H9 (cell line): Measurements from ENCODE around the gene FYN. TPM values are rescaled to one million over a fixed set of nuclear protein-coding genes. Genes with fewer than 3 reads are reported as not detected.

Experiments
- DNase-seq: peaks from one replicate; pipeline ENCODE4 v3.0.0-alpha.2; 2017
- H2AFZ ChIP-seq: one replicate; pipeline ENCODE4 v1.6.1; 2013; ENCODE audit warnings: mild to moderate bottlenecking, low read length, control low read depth, moderate library complexity
- H2AK5ac ChIP-seq: 2 replicates; pipeline ENCODE4 v1.6.1; 2013; ENCODE audit warnings: low read length, control low read depth, mixed read lengths; ENCODE audit not compliant: insufficient read length
- H2BK120ac ChIP-seq: one replicate; pipeline ENCODE4 v1.6.1; 2013; ENCODE audit warnings: low read depth, mild to moderate bottlenecking, low read length, control low read depth, inconsistent platforms; ENCODE audit not compliant: poor library complexity, severe bottlenecking
- H2BK12ac ChIP-seq: 2 replicates; pipeline ENCODE4 v1.6.1; 2013; ENCODE audit warnings: low read length, control low read depth, mixed read lengths, low read depth; ENCODE audit not compliant: insufficient read length
- H2BK15ac ChIP-seq: 2 replicates; pipeline ENCODE4 v1.6.1; 2013; ENCODE audit warnings: low read depth, low read length, control low read depth
- H2BK20ac ChIP-seq: one replicate; pipeline ENCODE4 v1.6.1; 2013; ENCODE audit warnings: low read depth, mild to moderate bottlenecking, low read length, control low read depth, inconsistent platforms; ENCODE audit not compliant: poor library complexity, severe bottlenecking
- H2BK5ac ChIP-seq: 2 replicates; pipeline ENCODE4 v1.6.1; 2013; ENCODE audit warnings: low read length, control low read depth, mixed read lengths; ENCODE audit not compliant: insufficient read length
- H3K14ac ChIP-seq: 2 replicates; pipeline ENCODE4 v1.6.1; 2013; ENCODE audit warnings: low read length, control low read depth; ENCODE audit not compliant: insufficient read depth
- H3K18ac ChIP-seq: 2 replicates; pipeline ENCODE4 v1.6.1; 2013; ENCODE audit warnings: low read depth, mild to moderate bottlenecking, mixed read lengths, low read length, control low read depth; ENCODE audit not compliant: insufficient read length
- H3K23ac ChIP-seq: 2 replicates; pipeline ENCODE4 v1.6.1; 2013; ENCODE audit warnings: low read length, control low read depth, mixed read lengths, low read depth; ENCODE audit not compliant: insufficient read length
- H3K23me2 ChIP-seq: 2 replicates; pipeline ENCODE4 v1.6.1; 2013; ENCODE audit warnings: low read depth, mild to moderate bottlenecking, mixed read lengths, low read length, control low read depth; ENCODE audit not compliant: insufficient read length, poor library complexity, severe bottlenecking
- H3K27ac ChIP-seq: 2 replicates; pipeline ENCODE4 v1.5.1; 2013; ENCODE audit warnings: low read length, control low read depth, mixed read lengths, low read depth; ENCODE audit not compliant: insufficient read length
- H3K27me3 ChIP-seq: 2 replicates; pipeline ENCODE4 v1.6.1; 2013; ENCODE audit warnings: low read length, control low read depth, inconsistent platforms; ENCODE audit not compliant: insufficient read depth
- H3K4ac ChIP-seq: 2 replicates; pipeline ENCODE4 v1.6.1; 2013; ENCODE audit warnings: low read depth, mild to moderate bottlenecking, control low read depth, inconsistent platforms, low read length, moderate library complexity
- H3K4me1 ChIP-seq: 2 replicates; pipeline ENCODE4 v1.6.1; 2013; ENCODE audit warnings: low read length, control low read depth, inconsistent platforms; ENCODE audit not compliant: insufficient read depth
- H3K4me2 ChIP-seq: 2 replicates; pipeline ENCODE4 v1.6.1; 2013; ENCODE audit warnings: low read length, control low read depth, mixed read lengths; ENCODE audit not compliant: insufficient read length, insufficient read depth
- H3K56ac ChIP-seq: 2 replicates; pipeline ENCODE4 v1.6.1; 2013; ENCODE audit warnings: low read depth, mild to moderate bottlenecking, mixed read lengths, low read length, control low read depth; ENCODE audit not compliant: insufficient read length
- H3K79me1 ChIP-seq: 2 replicates; pipeline ENCODE4 v1.6.1; 2013; ENCODE audit warnings: low read depth, mild to moderate bottlenecking, moderate library complexity, low read length, control low read depth, inconsistent platforms; ENCODE audit not compliant: insufficient read depth, poor library complexity, severe bottlenecking
- H3K79me2 ChIP-seq: 2 replicates; pipeline ENCODE4 v1.6.1; 2013; ENCODE audit warnings: low read length, control low read depth, inconsistent platforms; ENCODE audit not compliant: insufficient read depth
- H3K9ac ChIP-seq: 2 replicates; pipeline ENCODE4 v1.6.1; 2013; ENCODE audit warnings: low read length, control low read depth, mixed read lengths; ENCODE audit not compliant: insufficient read length; ENCODE audit errors: extremely low read depth
- H3K9me3 ChIP-seq: one replicate; pipeline ENCODE4 v1.6.1; 2013; ENCODE audit warnings: low read depth, low read length, inconsistent platforms; ENCODE audit not compliant: control insufficient read depth
- H3T11ph ChIP-seq: one replicate; pipeline ENCODE4 v1.6.1; 2013; ENCODE audit warnings: mild to moderate bottlenecking, low read length, control low read depth, inconsistent platforms
- H4K20me1 ChIP-seq: one replicate; pipeline ENCODE4 v1.6.1; 2013; ENCODE audit not compliant: control insufficient read depth, insufficient read length, insufficient read depth
- H4K5ac ChIP-seq: 2 replicates; pipeline ENCODE4 v1.6.1; 2013; ENCODE audit warnings: low read depth, mild to moderate bottlenecking, mixed read lengths, low read length, control low read depth; ENCODE audit not compliant: insufficient read length
- H4K8ac ChIP-seq: replicated peaks from 2 replicates; pipeline ENCODE4 v1.6.1; 2013; ENCODE audit warnings: low read length, control low read depth, mixed read lengths, low read depth; ENCODE audit not compliant: insufficient read length
- H4K91ac ChIP-seq: 2 replicates; pipeline ENCODE4 v1.6.1; 2013; ENCODE audit warnings: low read depth, mild to moderate bottlenecking, moderate library complexity, mixed read lengths, low read length, control low read depth; ENCODE audit not compliant: insufficient read length
- H3K27ac Mint-ChIP-seq, 3 experiments: 2 replicates in 2 of 3; 3 replicates in 1 of 3; pipeline ENCODE4 v1.8.0; 2020 to 2021; ENCODE audit warnings: mixed read lengths in 3 of 3, mild to moderate bottlenecking in 1 of 3, moderate library complexity in 1 of 3
- H3K27me3 Mint-ChIP-seq: 2 replicates; pipeline ENCODE4 v1.8.0; 2021; ENCODE audit warnings: low read depth, mild to moderate bottlenecking, moderate library complexity, mixed read lengths
- H3K36me3 Mint-ChIP-seq, 3 experiments: 2 replicates in 2 of 3; 3 replicates in 1 of 3; pipeline ENCODE4 v1.8.0; 2020 to 2021; ENCODE audit warnings: low read depth in 3 of 3, mixed read lengths in 3 of 3; ENCODE audit not compliant: insufficient read depth in 1 of 3
- H3K4me1 Mint-ChIP-seq, 2 experiments: 2 replicates each; pipeline ENCODE4 v1.8.0; 2020; ENCODE audit warnings: mixed read lengths in 2 of 2
- H3K4me3 Mint-ChIP-seq, 2 experiments: 2 replicates in 1 of 2; 3 replicates in 1 of 2; pipeline ENCODE4 v1.8.0; 2020 to 2021; ENCODE audit warnings: mild to moderate bottlenecking in 2 of 2, mixed read lengths in 2 of 2, moderate library complexity in 1 of 2
- H3K9me3 Mint-ChIP-seq, 2 experiments: 2 replicates in 1 of 2; 3 replicates in 1 of 2; pipeline ENCODE4 v1.8.0; 2020; ENCODE audit warnings: mild to moderate bottlenecking in 2 of 2, mixed read lengths in 2 of 2, moderate library complexity in 1 of 2
- WGBS: extraction: QIAGEN DNeasy Blood & Tissue Kit; methylation state at CpG from one replicate; pipeline ENCODE4 v1.1.7; 2013; ENCODE audit warnings: missing lambda C conversion rate, low lambda C conversion rate, mixed read lengths; ENCODE audit not compliant: insufficient read length; ENCODE audit errors: extremely low coverage; 5-methylcytosine and 5-hydroxymethylcytosine counted together
- total RNA-seq: library from RNA; stranded (reverse); gene quantifications from 2 replicates; pipeline ENCODE4 v1.2.1, GENCODE V29; 2021
- TF ChIP-seq, protein P1 (sequence below): fragments of 200-600 bp; sonication (generic); conservative IDR thresholded peaks from 3 replicates; pipeline ENCODE4 v1.8.0; 2021; ENCODE audit warnings: antibody characterized with exemption, mild to moderate bottlenecking

Gene FYN
- total RNA-seq, 1 experiment from 2014 or later, result 64.8 TPM

DNA sequence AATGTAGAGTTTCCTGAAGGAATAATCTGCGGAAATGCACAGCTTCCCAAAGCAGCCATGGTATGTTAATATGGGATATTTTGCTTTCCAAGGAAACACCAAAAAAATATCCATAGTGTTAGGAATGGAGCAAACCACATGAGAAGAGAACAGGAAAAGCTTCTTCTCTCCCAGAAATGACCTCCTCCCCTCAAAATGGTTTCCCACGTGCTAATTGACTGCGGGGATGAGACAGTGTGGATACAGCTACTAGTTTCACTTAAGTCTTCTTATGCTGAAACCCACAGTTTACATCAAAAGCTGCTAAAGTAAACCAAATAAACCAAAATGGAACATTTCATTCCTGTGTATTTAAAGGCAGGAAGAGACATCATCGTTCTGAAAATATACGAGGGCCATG lies 69.4 kb downstream of the FYN start:
- no peaks in the 10 kb centered on the region for H3K79me1 ChIP-seq
- H3K4me1 Mint-ChIP-seq, result peaks cover 29 to 35% of the 10 kb centered on the region in 2 experiments

More for the DNA sequence above, 69.4 kb downstream of the FYN start:
- Histone ChIP-seq H4K8ac (no peak overlapping the region), H2BK20ac (no peak overlapping the region), H3K4me1 (peaks cover 4% of the 10 kb centered on the region; the same call in 1 of the 2 replicates), H3K4ac (no peak overlapping the region), H3K23ac (no peak overlapping the region), H3K14ac (no peak overlapping the region), H3K23me2 (no peaks in the 10 kb centered on the region), H3K27me3 (no peaks in the 10 kb centered on the region), H2BK120ac (no peak overlapping the region), H3T11ph (no peak overlapping the region), H3K18ac (no peak overlapping the region), H3K9me3 (no peaks in the 10 kb centered on the region), H3K56ac (no peak overlapping the region), H3K9ac (no peak overlapping the region), H2AFZ (no peak overlapping the region), H2AK5ac (no peak overlapping the region), H2BK12ac (no peak overlapping the region), H4K5ac (no peak overlapping the region), H4K20me1 (no peaks in the 10 kb centered on the region), H3K4me2 (no peak overlapping the region), H3K27ac (no peak overlapping the region), H2BK5ac (no peak overlapping the region), H2BK15ac (no peak overlapping the region), H4K91ac (no peak overlapping the region), H3K79me2 (no peaks in the 10 kb centered on the region)
- TF ChIP-seq, protein P1, sequence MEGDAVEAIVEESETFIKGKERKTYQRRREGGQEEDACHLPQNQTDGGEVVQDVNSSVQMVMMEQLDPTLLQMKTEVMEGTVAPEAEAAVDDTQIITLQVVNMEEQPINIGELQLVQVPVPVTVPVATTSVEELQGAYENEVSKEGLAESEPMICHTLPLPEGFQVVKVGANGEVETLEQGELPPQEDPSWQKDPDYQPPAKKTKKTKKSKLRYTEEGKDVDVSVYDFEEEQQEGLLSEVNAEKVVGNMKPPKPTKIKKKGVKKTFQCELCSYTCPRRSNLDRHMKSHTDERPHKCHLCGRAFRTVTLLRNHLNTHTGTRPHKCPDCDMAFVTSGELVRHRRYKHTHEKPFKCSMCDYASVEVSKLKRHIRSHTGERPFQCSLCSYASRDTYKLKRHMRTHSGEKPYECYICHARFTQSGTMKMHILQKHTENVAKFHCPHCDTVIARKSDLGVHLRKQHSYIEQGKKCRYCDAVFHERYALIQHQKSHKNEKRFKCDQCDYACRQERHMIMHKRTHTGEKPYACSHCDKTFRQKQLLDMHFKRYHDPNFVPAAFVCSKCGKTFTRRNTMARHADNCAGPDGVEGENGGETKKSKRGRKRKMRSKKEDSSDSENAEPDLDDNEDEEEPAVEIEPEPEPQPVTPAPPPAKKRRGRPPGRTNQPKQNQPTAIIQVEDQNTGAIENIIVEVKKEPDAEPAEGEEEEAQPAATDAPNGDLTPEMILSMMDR, result no peak
- no CpG with 5 or more reads among the region's 5 CpGs for WGBS
- Mint-ChIP-seq H3K27ac (no peak overlapping the region), H3K27me3 (no peaks in the 10 kb centered on the region), H3K4me3 (no peak overlapping the region), H3K36me3 (no peaks in the 10 kb centered on the region), H3K9me3 (no peaks in the 10 kb centered on the region)
- no peak for DNase-seq
